ENCODE data around the gene SLC7A1.
A peak's percentile ranks its signal among the peaks of the same experiment; 100 is the strongest.
"Not testable (repeated sequence)": the region's sequence is repeated elsewhere in the genome, so short reads cannot be mapped to it uniquely, and the experiment has no call there.

The SLC7A1 gene

GRCh38 chr13:29595380-29596063 is at the start of gene SLC7A1:
Gene SLC7A1 (minus strand): TSS chr13:29595688. CDS start chr13:29536188, 59,500 bp downstream.
- DNase-seq, result peak; percentile 20

- DNase-seq, result no peak
Observed at GRCh38 chr13:29640665-29641064, 45.2 kb upstream of the SLC7A1 start.

- DNase-seq, result not testable (repeated sequence)
Observed at GRCh38 chr13:29636831-29637230, 41.3 kb upstream of the SLC7A1 start.

GRCh38 chr13:29624997-29625396 is 29.5 kb upstream of the SLC7A1 start:
- DNase-seq, result no peak

- no peak for DNase-seq
Observed at GRCh38 chr13:29621841-29622240, 26.4 kb upstream of the SLC7A1 start.

- DNase-seq, result no peak
Observed at GRCh38 chr13:29621051-29621800, 25.7 kb upstream of the SLC7A1 start.

GRCh38 chr13:29619995-29620394 is 24.5 kb upstream of the SLC7A1 start:
- no peak for DNase-seq

GRCh38 chr13:29613101-29613500 is 17.6 kb upstream of the SLC7A1 start:
- no peak for DNase-seq

GRCh38 chr13:29607465-29607864 is 12.0 kb upstream of the SLC7A1 start:
- DNase-seq, result no peak

- no peak for DNase-seq
Observed at GRCh38 chr13:29605860-29606526, 10.5 kb upstream of the SLC7A1 start.

GRCh38 chr13:29598321-29598720 is 2.8 kb upstream of the SLC7A1 start:
- no peak for DNase-seq

GRCh38 chr13:29597706-29598105 is 2.2 kb upstream of the SLC7A1 start:
- DNase-seq, result no peak

GRCh38 chr13:29597246-29597645 is 1.8 kb upstream of the SLC7A1 start:
- DNase-seq, result no peak

GRCh38 chr13:29596064-29596418 is 553 bp upstream of the SLC7A1 start:
- no peak for DNase-seq

- no peak for DNase-seq
Observed at GRCh38 chr13:29594710-29595379, 643 bp downstream of the SLC7A1 start.

- DNase-seq, result peak; percentile 9
Observed at GRCh38 chr13:29594303-29594709, 1.2 kb downstream of the SLC7A1 start.

GRCh38 chr13:29593605-29594297 is 1.7 kb downstream of the SLC7A1 start:
- DNase-seq, result no peak

- DNase-seq, result no peak
Observed at GRCh38 chr13:29591310-29591709, 4.2 kb downstream of the SLC7A1 start.

- no peak for DNase-seq
Observed at GRCh38 chr13:29589967-29590366, 5.5 kb downstream of the SLC7A1 start.

GRCh38 chr13:29589234-29589633 is 6.3 kb downstream of the SLC7A1 start:
- no peak for DNase-seq

GRCh38 chr13:29587645-29588044 is 7.8 kb downstream of the SLC7A1 start:
- DNase-seq, result no peak

GRCh38 chr13:29583073-29583785 is 12.3 kb downstream of the SLC7A1 start:
- DNase-seq, result no peak
